HepG2 (cell line): ENCODE data around the gene ARHGEF1. TPM values are rescaled to one million over a fixed set of nuclear protein-coding genes. Genes with fewer than 3 reads are reported as not detected.
A peak's percentile ranks its signal among the peaks of the same experiment; 100 is the strongest.

Experiments
- CHD4 ChIP-seq: fragments of 200-600 bp; sonication (generic); IDR thresholded peaks from 2 replicates; pipeline ENCODE4 v1.7.0; 2017; ENCODE audit warnings: mild to moderate bottlenecking, low read length, borderline replicate concordance
- FOXK1 ChIP-seq: sonication (generic); formaldehyde crosslinking; IDR thresholded peaks from 2 replicates; pipeline ENCODE4 v1.4.0; 2020; ENCODE audit warnings: low read depth, missing genetic modification reagents, borderline replicate concordance
- HMGXB4 ChIP-seq, 2 experiments: sonication (generic) in 1 of 2; formaldehyde crosslinking in 1 of 2; IDR thresholded peaks; 2 replicates each; pipeline versions ENCODE4 v1.4.0 to v1.6.1; 2018 to 2020; ENCODE audit warnings: missing genetic modification reagents in 2 of 2, borderline replicate concordance in 1 of 2, low read depth in 1 of 2, mild to moderate bottlenecking in 1 of 2, missing biosample characterization in 1 of 2
- HNF1A ChIP-seq, 2 experiments: sonication (generic) in 1 of 2; formaldehyde crosslinking in 1 of 2; IDR thresholded peaks; 2 replicates each; pipeline versions ENCODE4 v1.4.0 to v1.6.1; 2016 to 2020; ENCODE audit warnings: borderline replicate concordance in 1 of 2, low read depth in 1 of 2, mild to moderate bottlenecking in 1 of 2, missing genetic modification reagents in 1 of 2
- ISL2 ChIP-seq: sonication (generic); formaldehyde crosslinking; IDR thresholded peaks from 2 replicates; pipeline ENCODE4 v1.5.0; 2020; ENCODE audit warnings: missing genetic modification reagents
- MTA1 ChIP-seq: sonication (generic); formaldehyde crosslinking; IDR thresholded peaks from 2 replicates; pipeline ENCODE4 v1.4.0; 2020; ENCODE audit warnings: missing genetic modification reagents, mild to moderate bottlenecking, borderline replicate concordance
- MTA3 ChIP-seq: sonication (generic); formaldehyde crosslinking; IDR thresholded peaks from 2 replicates; pipeline ENCODE4 v1.4.0; 2020; ENCODE audit warnings: missing genetic modification reagents
- PHB2 ChIP-seq: fragments of 450-650 bp; IDR thresholded peaks from 2 replicates; pipeline ENCODE4 v1.6.1; 2018; ENCODE audit not compliant: partially characterized antibody
- PHF8 ChIP-seq: sonication (generic); formaldehyde crosslinking; IDR thresholded peaks from 2 replicates; pipeline ENCODE4 v1.5.0; 2020; ENCODE audit warnings: missing genetic modification reagents
- PRDM10 ChIP-seq: sonication (generic); formaldehyde crosslinking; IDR thresholded peaks from 2 replicates; pipeline ENCODE4 v1.4.0; 2020; ENCODE audit warnings: low read depth, missing genetic modification reagents
- RBFOX2 ChIP-seq: fragments of 200-400 bp; formaldehyde crosslinking; IDR thresholded peaks from 2 replicates; pipeline ENCODE4 v1.6.1; 2017; ENCODE audit warnings: low read depth, mild to moderate bottlenecking, low read length
- RCOR2 ChIP-seq: IDR thresholded peaks from 2 replicates; pipeline ENCODE4 v1.6.1; 2016; ENCODE audit warnings: missing biosample characterization, missing genetic modification reagents
- RFX5 ChIP-seq: IDR thresholded peaks from 2 replicates; pipeline ENCODE4 v1.6.1; 2011; ENCODE audit warnings: low read depth, low read length, improper control_type of control experiment
- SCMH1 ChIP-seq: sonication (generic); formaldehyde crosslinking; IDR thresholded peaks from 2 replicates; pipeline ENCODE4 v1.9.0; 2021; ENCODE audit warnings: missing genetic modification reagents, mild to moderate bottlenecking, borderline replicate concordance
- TARDBP ChIP-seq: sonication (generic); formaldehyde crosslinking; IDR thresholded peaks from 2 replicates; pipeline ENCODE4 v1.8.0; 2022; ENCODE audit warnings: mild to moderate bottlenecking, missing genetic modification reagents
- TBP ChIP-seq: sonication (generic); formaldehyde crosslinking; IDR thresholded peaks from 2 replicates; pipeline ENCODE4 v1.5.0; 2020; ENCODE audit warnings: missing genetic modification reagents
- ZNF17 ChIP-seq: sonication (generic); formaldehyde crosslinking; IDR thresholded peaks from 2 replicates; pipeline ENCODE4 v1.5.0; 2020; ENCODE audit warnings: mild to moderate bottlenecking, missing genetic modification reagents
- ZNF552 ChIP-seq: sonication (generic); formaldehyde crosslinking; IDR thresholded peaks from 2 replicates; pipeline ENCODE4 v1.9.0; 2022; ENCODE audit warnings: missing genetic modification reagents, mild to moderate bottlenecking, borderline replicate concordance
- ZNF589 ChIP-seq: sonication (generic); formaldehyde crosslinking; conservative IDR thresholded peaks from 2 replicates; pipeline ENCODE4 v1.8.0; 2022; ENCODE audit warnings: mild to moderate bottlenecking, moderate library complexity, missing genetic modification reagents
- polyA plus RNA-seq, 8 experiments: library from polyadenylated mRNA; depleted of rRNA in 3 of 8; stranded (reverse) in 7 of 8; unstranded in 1 of 8; fragments of >200 nt; fragmentation: Illumina TruSeq in 4 of 8; extraction: Trizol in 4 of 8; gene quantifications; 2 replicates each; pipeline versions ENCODE4 v1.2.1 to v1.2.3, GENCODE V29; 2011 to 2016; ENCODE audit warnings: low read depth in 4 of 8, missing spikeins in 1 of 8, mixed read lengths in 1 of 8; ENCODE audit not compliant: insufficient read depth in 1 of 8
- total RNA-seq, 5 experiments: library from RNA; depleted of rRNA; stranded (reverse); fragments of >200 nt; fragmentation: Illumina TruSeq; extraction: Trizol; gene quantifications; 2 replicates each; pipeline ENCODE4 v1.2.3, GENCODE V29; 2016; ENCODE audit warnings: low read depth in 1 of 5

The ARHGEF1 gene
- total and polyA plus RNA-seq, 2 of the 13 experiments (the other 11 are each of a cell fraction or from before 2014, with no cell fraction given) = 33.7 to 34.7 TPM

- TF ChIP-seq SCMH1 (CRISPR knock-in tag) (no peak), RFX5 (no peak), HNF1A (IDR thresholded peaks at IDR 0.05; ENCODE audit: low read depth) (no peak), HNF1A (CRISPR knock-in tag; IDR thresholded peaks at IDR 0.05; ENCODE audit: borderline replicate concordance) (no peak), TARDBP (CRISPR knock-in tag) (no peak), CHD4 (no peak), PHB2 (no peak), ZNF589 (CRISPR knock-in tag) (no peak), RCOR2 (CRISPR knock-in tag) (no peak), PHF8 (no peak), TBP (no peak), PRDM10 (CRISPR knock-in tag) (no peak), FOXK1 (CRISPR knock-in tag) (no peak), MTA3 (CRISPR knock-in tag) (no peak), MTA1 (CRISPR knock-in tag) (no peak), RBFOX2 (peak; percentile 53; the same call in 1 of the 2 replicates), ISL2 (CRISPR knock-in tag) (no peak), ZNF17 (CRISPR knock-in tag) (no peak), ZNF552 (CRISPR knock-in tag) (no peak), HMGXB4 (CRISPR knock-in tag; IDR thresholded peaks at IDR 0.05; ENCODE audit: borderline replicate concordance in 1 of 2, low read depth in 1 of 2) (no peak)
- TF ChIP-seq, all 625 proteins: peak for 5
Observed at GRCh38 chr19:41868120-41868988, 14.6 kb upstream of the ARHGEF1 start (continued).
